ENCODE results near the gene ANKRD42.

ANKRD42 gene

DNA sequence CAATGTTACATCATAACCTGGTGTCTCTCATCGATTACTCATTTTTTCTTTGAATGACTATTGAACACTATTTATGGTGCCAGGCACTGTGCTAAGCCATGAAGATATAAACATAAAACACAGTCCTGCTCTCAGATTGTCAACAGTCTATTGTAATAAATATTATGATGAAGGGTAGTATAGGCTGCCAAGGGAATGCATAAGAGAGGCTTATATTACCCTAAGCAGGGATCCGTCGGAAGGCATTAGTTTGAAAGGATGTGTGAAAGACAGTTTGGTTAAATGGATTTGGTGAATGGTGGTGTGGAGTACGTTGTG, 99.9 kb downstream of the ANKRD42 start:
- peak; percentile 67 to 76 for ATAC-seq

DNA sequence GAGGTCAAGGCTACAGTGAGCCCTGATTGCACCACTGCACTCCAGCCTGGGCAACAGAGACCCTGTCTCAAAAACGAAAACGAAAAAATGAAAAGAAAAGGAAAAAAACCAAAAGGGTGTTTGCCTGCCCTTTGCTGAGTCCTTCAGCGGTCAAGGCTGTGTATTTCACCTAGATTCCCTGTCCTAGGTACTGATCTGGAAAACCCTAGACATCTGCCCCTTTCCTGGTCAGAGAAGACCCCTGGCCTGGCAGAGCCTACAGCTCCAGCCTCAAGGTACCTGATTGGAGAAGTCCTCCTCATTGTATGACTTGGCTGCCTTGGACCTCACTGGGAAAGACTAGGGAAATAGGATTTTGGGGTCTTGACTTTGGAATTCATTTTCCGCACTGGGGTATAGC, 100.7 kb downstream of the ANKRD42 start:
- ATAC-seq = no peak
